ENCODE measurements around the gene GAS2L3. TPM values are rescaled to one million over a fixed set of nuclear protein-coding genes. Genes with fewer than 3 reads are reported as not detected.

GAS2L3 gene
- total and polyA plus RNA-seq, 2 of the 13 experiments (the other 11 are each of a cell fraction or from before 2014, with no cell fraction given): 7.0 to 20.8 TPM

GRCh38 chr12:100652488-100652887 lies 79.0 kb downstream of the GAS2L3 start:
- intact Hi-C loops (cut with micrococcal nuclease; ENCODE audit: unreplicated experiment) (loop anchor here (2.0 kb wide), 1 partner anchor 80 kb away; the partner anchor contains the start of gene GAS2L3), in situ Hi-C loops (cut with HindIII; ENCODE audit: extremely low pct_ligation_motif_present, low pct_unique_long_range_greater_than_20kb) (no loop called here)
- ChIA-PET CTCF (ENCODE audit: low intra/inter-chr PET ratio, low total read pairs) (no interaction called here), POLR2A (no interaction called here)
- DNase-seq (ENCODE audit: low spot score) (peak; percentile 67), FAIRE-seq (peak; percentile 36), ATAC-seq (peak; percentile 65)
- WGBS (ENCODE audit: low lambda C conversion rate): 0% methylated on average over 3 of the region's 3 CpGs
- H3K4me1 ChIP-seq (ENCODE audit: insufficient read depth, low read length): peaks cover 36% of the 10 kb centered on the region
- no peaks in the 10 kb centered on the region for H4K20me1 ChIP-seq (ENCODE audit: insufficient read depth, low read length)
- H3K27ac ChIP-seq (ENCODE audit: extremely low read length, insufficient read depth, low read length): peak overlapping the region; percentile 26
- no peaks in the 10 kb centered on the region for H3K79me2 ChIP-seq (ENCODE audit: insufficient read depth, low read length)
- H3K27me3 ChIP-seq (ENCODE audit: control insufficient read depth in 1 of 2, insufficient read depth in 2 of 2, low read length in 2 of 2): no peaks in the 10 kb centered on the region
- H3K9ac ChIP-seq (ENCODE audit: insufficient read depth, low read depth, low read length): no peak overlapping the region
- H3K4me3 ChIP-seq (replicated peaks in 1 of 3; ENCODE audit: insufficient read depth in 1 of 3, low read depth in 2 of 3, low read length in 3 of 3): no peak overlapping the region
- H3K36me3 ChIP-seq (replicated peaks in 1 of 2; ENCODE audit: control insufficient read depth in 1 of 2, insufficient read depth in 2 of 2, low read length in 2 of 2): no peaks in the 10 kb centered on the region
- H3K9me3 ChIP-seq (ENCODE audit: low read length): no peaks in the 10 kb centered on the region
- no TSS peak for BruUV-seq (replicated peaks)
- peak overlapping the region; percentile 32 for H3K4me2 ChIP-seq (ENCODE audit: low read depth, low read length)
- H2AFZ ChIP-seq (ENCODE audit: low read length): no peak overlapping the region
- TF ChIP-seq NFAT5 (CRISPR knock-in tag; IDR thresholded peaks at IDR 0.05): no peak
- peak; percentile 91 for TF ChIP-seq ARID5B (CRISPR knock-in tag; IDR thresholded peaks at IDR 0.05)
- TF ChIP-seq TERF1 (CRISPR knock-in tag; IDR thresholded peaks at IDR 0.05): no peak
- peak; percentile 51 for TF ChIP-seq NCOA2 (CRISPR knock-in tag; IDR thresholded peaks at IDR 0.05)
- peak; percentile 36; the same call in 1 of the 2 replicates for TF ChIP-seq HMG20A (CRISPR knock-in tag; IDR thresholded peaks at IDR 0.05; ENCODE audit: borderline replicate concordance)
- peak; percentile 46; the same call in 1 of the 2 replicates for TF ChIP-seq TCF7L2 (IDR thresholded peaks at IDR 0.05; ENCODE audit: low read depth, low read length)
- peak; percentile 71; the same call in 1 of the 2 replicates for TF ChIP-seq MBD4 (IDR thresholded peaks at IDR 0.05; ENCODE audit: borderline replicate concordance, low read length)
- no peak for TF ChIP-seq ZNF550 (CRISPR knock-in tag; IDR thresholded peaks at IDR 0.05; ENCODE audit: borderline replicate concordance)
- TF ChIP-seq HNF4A (CRISPR knock-in tag; IDR thresholded peaks at IDR 0.05): peak; percentile 19; the same call in 1 of the 2 replicates
- no peak; the same call in 1 of the 2 replicates for TF ChIP-seq HOMEZ (CRISPR knock-in tag; IDR thresholded peaks at IDR 0.05; ENCODE audit: low read depth)
- no peak for TF ChIP-seq NFYC (CRISPR knock-in tag; IDR thresholded peaks at IDR 0.05)
- peak; percentile 57; the same call in 1 of the 2 replicates for TF ChIP-seq NFIC (IDR thresholded peaks at IDR 0.05; ENCODE audit: low read length)
